BE2C (cell line): ENCODE data around the gene THOC5.

ENCODE experiments used
- DNase-seq: peaks from one replicate; pipeline ENCODE4 v3.0.0-alpha.2; 2020
- H3K27me3 ChIP-seq: fragments of 250-450 bp; sonication (Bioruptor Pico); 2 replicates; pipeline ENCODE4 v1.5.1; 2020; ENCODE audit warnings: mild to moderate bottlenecking
- H3K36me3 ChIP-seq: fragments of 250-450 bp; sonication (Bioruptor Pico); 2 replicates; pipeline ENCODE4 v1.5.1; 2020; ENCODE audit warnings: mild to moderate bottlenecking
- H3K4me1 ChIP-seq: fragments of 250-450 bp; sonication (Bioruptor Pico); 2 replicates; pipeline ENCODE4 v1.5.1; 2020
- H3K4me3 ChIP-seq: 2 replicates; pipeline ENCODE4 v1.5.1; 2011; ENCODE audit warnings: low read depth, low read length
- H3K9me3 ChIP-seq: fragments of 250-450 bp; sonication (Bioruptor Pico); 2 replicates; pipeline ENCODE4 v1.5.1; 2020
- CTCF ChIP-seq: IDR thresholded peaks from 2 replicates; pipeline ENCODE4 v1.5.1; 2012; ENCODE audit warnings: mild to moderate bottlenecking, low read depth, low read length

THOC5 gene

GRCh38 chr22:29485448-29485847, 68.1 kb downstream of the THOC5 start:
- DNase-seq, result no peak
- H3K4me3 ChIP-seq, result no peak overlapping the region
- H3K4me1 ChIP-seq, result peaks cover 6% of the 10 kb centered on the region; the same call in 1 of the 2 replicates
- H3K36me3 ChIP-seq, result no peaks in the 10 kb centered on the region
- H3K9me3 ChIP-seq, result peaks cover 8% of the 10 kb centered on the region
- H3K27me3 ChIP-seq, result peaks cover 10% of the 10 kb centered on the region
- TF ChIP-seq CTCF, result no peak

- no peak for DNase-seq
- H3K4me1 ChIP-seq, result peaks cover 6% of the 10 kb centered on the region; the same call in 1 of the 2 replicates
- peaks cover 18% of the 10 kb centered on the region for H3K27me3 ChIP-seq
- no peak overlapping the region for H3K4me3 ChIP-seq
- TF ChIP-seq CTCF, result no peak
- H3K9me3 ChIP-seq, result peaks cover 12% of the 10 kb centered on the region
- H3K36me3 ChIP-seq, result no peaks in the 10 kb centered on the region
These were observed 68.9 kb downstream of the THOC5 start for GRCh38 chr22:29484642-29485041.

GRCh38 chr22:29483254-29483653, 70.3 kb downstream of the THOC5 start:
- Histone ChIP-seq H3K9me3 (peaks cover 12% of the 10 kb centered on the region), H3K4me3 (no peak overlapping the region), H3K4me1 (peaks cover 6% of the 10 kb centered on the region; the same call in 1 of the 2 replicates), H3K27me3 (peaks cover 22% of the 10 kb centered on the region), H3K36me3 (no peaks in the 10 kb centered on the region)
- TF ChIP-seq CTCF, result no peak
- DNase-seq, result no peak

GRCh38 chr22:29482726-29483125, 70.8 kb downstream of the THOC5 start:
- peaks cover 22% of the 10 kb centered on the region for H3K27me3 ChIP-seq
- peaks cover 12% of the 10 kb centered on the region for H3K9me3 ChIP-seq
- no peak overlapping the region for H3K4me3 ChIP-seq
- no peak for DNase-seq
- no peak for TF ChIP-seq CTCF
- no peaks in the 10 kb centered on the region for H3K36me3 ChIP-seq
- peaks cover 11% of the 10 kb centered on the region for H3K4me1 ChIP-seq

GRCh38 chr22:29482253-29482652, 71.3 kb downstream of the THOC5 start:
- DNase-seq, result no peak
- Histone ChIP-seq H3K4me3 (no peak overlapping the region), H3K9me3 (peaks cover 12% of the 10 kb centered on the region), H3K36me3 (no peaks in the 10 kb centered on the region), H3K4me1 (peaks cover 16% of the 10 kb centered on the region), H3K27me3 (peaks cover 22% of the 10 kb centered on the region)
- no peak for TF ChIP-seq CTCF

- Histone ChIP-seq H3K27me3 (peaks cover 22% of the 10 kb centered on the region), H3K4me1 (peaks cover 21% of the 10 kb centered on the region), H3K4me3 (peak overlapping the region; percentile 45), H3K36me3 (no peaks in the 10 kb centered on the region), H3K9me3 (peaks cover 12% of the 10 kb centered on the region)
- DNase-seq, result no peak
- TF ChIP-seq CTCF, result no peak
These were observed 72.1 kb downstream of the THOC5 start for GRCh38 chr22:29481265-29482000.
